OCI-LY7 (cell line): ENCODE results near the gene GRK5.

Experiments used
- EZH2phosphoT487 ChIP-seq: fragments of 200-600 bp; sonication (generic); IDR thresholded peaks from 2 replicates; pipeline ENCODE4 v1.6.1; 2018; ENCODE audit warnings: low read depth, borderline replicate concordance, mild to moderate bottlenecking, mixed run types, antibody characterized with exemption, low read length, moderate library complexity, mixed read lengths
- TF ChIP-seq, protein P1 (sequence below): fragments of 200-600 bp; sonication (generic); conservative IDR thresholded peaks from 2 replicates; pipeline ENCODE4 v1.5.1; 2014; ENCODE audit warnings: mild to moderate bottlenecking, antibody characterized with exemption, low read length, moderate library complexity, mixed read lengths

DNA sequence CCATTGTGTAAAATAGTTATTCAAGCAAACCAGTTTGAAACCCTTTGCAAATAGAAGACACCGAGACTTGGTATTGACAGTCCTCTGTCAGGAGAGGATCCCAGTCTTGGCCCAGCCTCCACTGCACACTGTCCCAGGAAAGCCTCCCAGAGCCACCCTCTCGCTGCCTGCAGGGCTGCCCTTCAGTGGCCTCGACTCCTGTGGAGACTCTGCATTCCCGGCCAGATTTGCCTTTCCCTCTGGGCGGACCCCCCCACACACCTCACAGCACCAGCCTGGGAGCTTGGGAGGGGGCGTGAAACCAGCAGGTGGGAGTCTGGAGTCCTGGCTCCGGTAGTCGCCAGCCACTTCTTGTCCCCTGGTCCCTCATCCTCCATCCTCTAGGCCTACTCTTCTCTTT, 48.7 kb downstream of the GRK5 start:
- TF ChIP-seq, protein P1, sequence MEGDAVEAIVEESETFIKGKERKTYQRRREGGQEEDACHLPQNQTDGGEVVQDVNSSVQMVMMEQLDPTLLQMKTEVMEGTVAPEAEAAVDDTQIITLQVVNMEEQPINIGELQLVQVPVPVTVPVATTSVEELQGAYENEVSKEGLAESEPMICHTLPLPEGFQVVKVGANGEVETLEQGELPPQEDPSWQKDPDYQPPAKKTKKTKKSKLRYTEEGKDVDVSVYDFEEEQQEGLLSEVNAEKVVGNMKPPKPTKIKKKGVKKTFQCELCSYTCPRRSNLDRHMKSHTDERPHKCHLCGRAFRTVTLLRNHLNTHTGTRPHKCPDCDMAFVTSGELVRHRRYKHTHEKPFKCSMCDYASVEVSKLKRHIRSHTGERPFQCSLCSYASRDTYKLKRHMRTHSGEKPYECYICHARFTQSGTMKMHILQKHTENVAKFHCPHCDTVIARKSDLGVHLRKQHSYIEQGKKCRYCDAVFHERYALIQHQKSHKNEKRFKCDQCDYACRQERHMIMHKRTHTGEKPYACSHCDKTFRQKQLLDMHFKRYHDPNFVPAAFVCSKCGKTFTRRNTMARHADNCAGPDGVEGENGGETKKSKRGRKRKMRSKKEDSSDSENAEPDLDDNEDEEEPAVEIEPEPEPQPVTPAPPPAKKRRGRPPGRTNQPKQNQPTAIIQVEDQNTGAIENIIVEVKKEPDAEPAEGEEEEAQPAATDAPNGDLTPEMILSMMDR, result no peak
- TF ChIP-seq EZH2phosphoT487, result no peak
